Neural cell (in vitro differentiated cells): ENCODE measurements around the gene ACP7. TPM values are rescaled to one million over a fixed set of nuclear protein-coding genes. Genes with fewer than 3 reads are reported as not detected.
"Not testable (repeated sequence)": the region's sequence is repeated elsewhere in the genome, so short reads cannot be mapped to it uniquely, and the experiment has no call there.

Source experiments
- H2AFZ ChIP-seq: fragments of 200-600, 300-800 bp; sonication (generic), shearing (Covaris generic); 2 replicates; pipeline ENCODE4 v1.6.0; 2014; ENCODE audit warnings: low read depth, mild to moderate bottlenecking, antibody characterized with exemption, low read length, moderate library complexity
- H3F3A ChIP-seq: fragments of 200-600 bp; shearing (Covaris generic); 2 replicates; pipeline ENCODE4 v1.6.1; 2016; ENCODE audit warnings: mild to moderate bottlenecking, moderate library complexity, mixed read lengths, antibody characterized with exemption, low read length; ENCODE audit not compliant: insufficient read depth, poor library complexity, severe bottlenecking
- H3K27ac ChIP-seq: fragments of 200-600, 300-800 bp; sonication (generic), shearing (Covaris generic); 2 replicates; pipeline ENCODE4 v1.5.1; 2014; ENCODE audit warnings: mild to moderate bottlenecking, low read length, moderate library complexity
- H3K27me3 ChIP-seq: fragments of 300-800, 200-600 bp; sonication (generic), shearing (Covaris generic); 2 replicates; pipeline ENCODE4 v1.6.0; 2014; ENCODE audit warnings: mild to moderate bottlenecking, low read depth, low read length, moderate library complexity; ENCODE audit not compliant: insufficient read depth
- H3K36me3 ChIP-seq: fragments of 300-800, 200-600 bp; sonication (generic), shearing (Covaris generic); 2 replicates; pipeline ENCODE4 v1.5.1; 2014; ENCODE audit warnings: mild to moderate bottlenecking, antibody characterized with exemption, low read length, moderate library complexity; ENCODE audit not compliant: insufficient read depth
- H3K4me2 ChIP-seq: fragments of 300-800, 200-600 bp; sonication (generic), shearing (Covaris generic); 2 replicates; pipeline ENCODE4 v1.6.0; 2014; ENCODE audit warnings: mild to moderate bottlenecking, low read length
- H3K4me3 ChIP-seq: fragments of 300-800, 200-600 bp; sonication (generic), shearing (Covaris generic); 2 replicates; pipeline ENCODE4 v1.5.1; 2014; ENCODE audit warnings: mild to moderate bottlenecking, low read length, moderate library complexity
- H3K79me2 ChIP-seq: fragments of 200-600 bp; shearing (Covaris generic); replicated peaks from 2 replicates; pipeline ENCODE4 v1.6.0; 2014; ENCODE audit warnings: mild to moderate bottlenecking, low read length, moderate library complexity; ENCODE audit not compliant: insufficient read depth
- H3K9ac ChIP-seq: fragments of 300-800, 200-600 bp; sonication (generic), shearing (Covaris generic); 2 replicates; pipeline ENCODE4 v1.6.1; 2016; ENCODE audit warnings: mild to moderate bottlenecking, low read length, mixed read lengths
- H3K9me2 ChIP-seq: fragments of 200-600 bp; shearing (Covaris generic); 2 replicates; pipeline ENCODE4 v1.6.1; 2016; ENCODE audit warnings: mild to moderate bottlenecking, low read length, mixed read lengths; ENCODE audit not compliant: insufficient read depth
- H3K9me3 ChIP-seq: fragments of 200-600, 300-800 bp; sonication (generic), shearing (Covaris generic); 2 replicates; pipeline ENCODE4 v1.6.1; 2016; ENCODE audit warnings: mild to moderate bottlenecking, mixed run types, low read length, moderate library complexity, mixed read lengths
- H4K20me1 ChIP-seq: fragments of 200-600 bp; shearing (Covaris generic); 2 replicates; pipeline ENCODE4 v1.6.1; 2016; ENCODE audit warnings: mild to moderate bottlenecking, mixed run types; ENCODE audit not compliant: insufficient read depth
- EP300 ChIP-seq: fragments of 450-650 bp; conservative IDR thresholded peaks from 2 replicates; pipeline ENCODE4 v1.6.1; 2014; ENCODE audit warnings: antibody characterized with exemption, mild to moderate bottlenecking, moderate library complexity; ENCODE audit not compliant: poor library complexity, severe bottlenecking
- EZH2 ChIP-seq: fragments of 200-600, 300-800 bp; shearing (Covaris generic), sonication (generic); IDR thresholded peaks from 2 replicates; pipeline ENCODE4 v1.6.1; 2014; ENCODE audit warnings: antibody characterized with exemption, low read length, borderline replicate concordance, mild to moderate bottlenecking; ENCODE audit not compliant: insufficient read depth, poor library complexity, severe bottlenecking
- MXI1 ChIP-seq: fragments of 450-650 bp; conservative IDR thresholded peaks from 2 replicates; pipeline ENCODE4 v1.6.1; 2014; ENCODE audit warnings: antibody characterized with exemption, mild to moderate bottlenecking; ENCODE audit not compliant: poor library complexity, severe bottlenecking
- POLR2AphosphoS5 ChIP-seq: IDR thresholded peaks from 2 replicates; pipeline ENCODE4 v1.6.1; 2012
- RAD21 ChIP-seq: fragments of 450-650 bp; conservative IDR thresholded peaks from 2 replicates; pipeline ENCODE4 v1.6.1; 2014; ENCODE audit warnings: antibody characterized with exemption, mild to moderate bottlenecking, moderate library complexity
- SMC3 ChIP-seq: fragments of 450-650 bp; conservative IDR thresholded peaks from 2 replicates; pipeline ENCODE4 v1.6.1; 2014; ENCODE audit warnings: antibody characterized with exemption, mild to moderate bottlenecking, moderate library complexity; ENCODE audit not compliant: poor library complexity
- TAF1 ChIP-seq: IDR thresholded peaks from 2 replicates; pipeline ENCODE4 v1.6.1; 2012; ENCODE audit warnings: low read depth
- polyA plus RNA-seq: library from polyadenylated mRNA; depleted of rRNA; stranded (reverse); fragments of >200 nt; gene quantifications from 2 replicates; pipeline ENCODE4 v1.2.3, GENCODE V29; 2014
- TF ChIP-seq, protein P1 (sequence below): IDR thresholded peaks from 2 replicates; pipeline ENCODE4 v1.6.1; 2012; ENCODE audit warnings: borderline replicate concordance
- TF ChIP-seq, protein P2 (sequence below): fragments of 450-650 bp; IDR thresholded peaks from 2 replicates; pipeline ENCODE4 v1.5.1; 2014; ENCODE audit warnings: antibody characterized with exemption, mild to moderate bottlenecking, moderate library complexity; ENCODE audit not compliant: poor library complexity, severe bottlenecking

Gene ACP7
- polyA plus RNA-seq, 1 donor from 2014 or later = not detected

GRCh38 chr19:39090881-39091280, 6.7 kb downstream of the ACP7 start:
- Histone ChIP-seq H3K36me3 (no peaks in the 10 kb centered on the region), H3K4me2 (no peak overlapping the region), H3K9me3 (no peaks in the 10 kb centered on the region), H3K79me2 (no peaks in the 10 kb centered on the region), H2AFZ (no peak overlapping the region), H3K27ac (no peak overlapping the region), H3K4me3 (no peak overlapping the region), H3K9me2 (no peaks in the 10 kb centered on the region), H3F3A (no peaks in the 10 kb centered on the region), H3K9ac (no peak overlapping the region), H4K20me1 (no peaks in the 10 kb centered on the region), H3K27me3 (peaks cover under 1% of the 10 kb centered on the region)
- TF ChIP-seq EP300 (no peak), SMC3 (no peak), POLR2AphosphoS5 (no peak), EZH2 (no peak), RAD21 (no peak), TAF1 (no peak), MXI1 (no peak)
- TF ChIP-seq, protein P1, sequence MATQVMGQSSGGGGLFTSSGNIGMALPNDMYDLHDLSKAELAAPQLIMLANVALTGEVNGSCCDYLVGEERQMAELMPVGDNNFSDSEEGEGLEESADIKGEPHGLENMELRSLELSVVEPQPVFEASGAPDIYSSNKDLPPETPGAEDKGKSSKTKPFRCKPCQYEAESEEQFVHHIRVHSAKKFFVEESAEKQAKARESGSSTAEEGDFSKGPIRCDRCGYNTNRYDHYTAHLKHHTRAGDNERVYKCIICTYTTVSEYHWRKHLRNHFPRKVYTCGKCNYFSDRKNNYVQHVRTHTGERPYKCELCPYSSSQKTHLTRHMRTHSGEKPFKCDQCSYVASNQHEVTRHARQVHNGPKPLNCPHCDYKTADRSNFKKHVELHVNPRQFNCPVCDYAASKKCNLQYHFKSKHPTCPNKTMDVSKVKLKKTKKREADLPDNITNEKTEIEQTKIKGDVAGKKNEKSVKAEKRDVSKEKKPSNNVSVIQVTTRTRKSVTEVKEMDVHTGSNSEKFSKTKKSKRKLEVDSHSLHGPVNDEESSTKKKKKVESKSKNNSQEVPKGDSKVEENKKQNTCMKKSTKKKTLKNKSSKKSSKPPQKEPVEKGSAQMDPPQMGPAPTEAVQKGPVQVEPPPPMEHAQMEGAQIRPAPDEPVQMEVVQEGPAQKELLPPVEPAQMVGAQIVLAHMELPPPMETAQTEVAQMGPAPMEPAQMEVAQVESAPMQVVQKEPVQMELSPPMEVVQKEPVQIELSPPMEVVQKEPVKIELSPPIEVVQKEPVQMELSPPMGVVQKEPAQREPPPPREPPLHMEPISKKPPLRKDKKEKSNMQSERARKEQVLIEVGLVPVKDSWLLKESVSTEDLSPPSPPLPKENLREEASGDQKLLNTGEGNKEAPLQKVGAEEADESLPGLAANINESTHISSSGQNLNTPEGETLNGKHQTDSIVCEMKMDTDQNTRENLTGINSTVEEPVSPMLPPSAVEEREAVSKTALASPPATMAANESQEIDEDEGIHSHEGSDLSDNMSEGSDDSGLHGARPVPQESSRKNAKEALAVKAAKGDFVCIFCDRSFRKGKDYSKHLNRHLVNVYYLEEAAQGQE = no peak
- TF ChIP-seq, protein P2, sequence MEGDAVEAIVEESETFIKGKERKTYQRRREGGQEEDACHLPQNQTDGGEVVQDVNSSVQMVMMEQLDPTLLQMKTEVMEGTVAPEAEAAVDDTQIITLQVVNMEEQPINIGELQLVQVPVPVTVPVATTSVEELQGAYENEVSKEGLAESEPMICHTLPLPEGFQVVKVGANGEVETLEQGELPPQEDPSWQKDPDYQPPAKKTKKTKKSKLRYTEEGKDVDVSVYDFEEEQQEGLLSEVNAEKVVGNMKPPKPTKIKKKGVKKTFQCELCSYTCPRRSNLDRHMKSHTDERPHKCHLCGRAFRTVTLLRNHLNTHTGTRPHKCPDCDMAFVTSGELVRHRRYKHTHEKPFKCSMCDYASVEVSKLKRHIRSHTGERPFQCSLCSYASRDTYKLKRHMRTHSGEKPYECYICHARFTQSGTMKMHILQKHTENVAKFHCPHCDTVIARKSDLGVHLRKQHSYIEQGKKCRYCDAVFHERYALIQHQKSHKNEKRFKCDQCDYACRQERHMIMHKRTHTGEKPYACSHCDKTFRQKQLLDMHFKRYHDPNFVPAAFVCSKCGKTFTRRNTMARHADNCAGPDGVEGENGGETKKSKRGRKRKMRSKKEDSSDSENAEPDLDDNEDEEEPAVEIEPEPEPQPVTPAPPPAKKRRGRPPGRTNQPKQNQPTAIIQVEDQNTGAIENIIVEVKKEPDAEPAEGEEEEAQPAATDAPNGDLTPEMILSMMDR = no peak

DNA sequence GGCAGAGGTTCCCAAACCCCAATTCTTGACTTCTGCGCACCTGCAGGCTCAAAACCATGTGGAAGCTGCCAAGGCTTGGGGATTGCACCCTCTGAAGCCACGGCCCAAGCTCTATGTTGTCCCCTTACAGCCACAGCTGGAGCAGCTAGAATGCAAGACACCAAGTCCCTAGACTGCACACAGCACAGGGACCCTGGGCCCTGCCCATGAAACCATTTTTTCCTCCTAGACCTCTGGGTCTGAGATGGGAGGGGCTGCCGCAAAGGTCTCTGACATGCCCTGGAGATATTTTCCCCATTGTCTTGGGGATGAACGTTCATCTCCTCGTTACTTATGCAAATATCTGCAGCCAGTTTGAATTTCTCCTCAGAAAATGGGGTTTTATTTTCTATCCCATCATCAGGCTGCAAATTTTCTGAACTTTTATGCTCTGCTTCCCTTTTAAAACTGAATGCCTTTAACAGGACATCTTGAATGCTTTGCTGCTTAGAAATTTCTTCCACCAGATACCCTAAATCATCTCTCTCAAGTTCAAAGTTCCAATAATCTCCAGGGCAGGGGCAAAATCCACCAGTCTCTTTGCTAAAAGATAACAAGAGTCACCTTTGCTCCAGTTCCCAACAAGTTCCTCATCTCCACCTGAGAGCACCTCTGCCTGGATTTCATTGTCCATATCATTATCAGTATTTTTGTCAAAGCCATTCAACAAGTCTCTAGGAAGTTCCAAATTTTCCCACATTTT, 11.8 kb downstream of the ACP7 start:
- H3K27me3 ChIP-seq = not testable (repeated sequence)

More for the DNA sequence above, 11.8 kb downstream of the ACP7 start:
- not testable (repeated sequence) for H2AFZ ChIP-seq, H3K9me2 ChIP-seq, H3K27ac ChIP-seq, H3K4me3 ChIP-seq, H3F3A ChIP-seq, H3K4me2 ChIP-seq, H4K20me1 ChIP-seq, H3K9ac ChIP-seq, H3K9me3 ChIP-seq, H3K36me3 ChIP-seq, H3K79me2 ChIP-seq
